Cardiac septum (tissue), 1 donor: ENCODE results near the gene GLCE. TPM values are rescaled to one million over a fixed set of nuclear protein-coding genes. Genes with fewer than 3 reads are reported as not detected.
"Not testable (repeated sequence)": the region's sequence is repeated elsewhere in the genome, so short reads cannot be mapped to it uniquely, and the experiment has no call there.

Source experiments
- DNase-seq: peaks from one replicate; pipeline ENCODE4 v3.0.0-alpha.2; 2020; ENCODE audit warnings: low spot score
- intact Hi-C: fragments of 100-400 bp; cut with DNase I; formaldehyde crosslinking; loops from one replicate; pipeline ENCODE4 v1.14.0; 2022
- total RNA-seq: library from RNA; stranded (reverse); fragmentation: NEBNext Ultra II Directional; extraction: Animal tissue kit (Norgen Biotek cat#: 25700); gene quantifications from one replicate; pipeline ENCODE4 v1.2.1, GENCODE V29; 2021
- donor health status: DM: no; HTN: no; CAD: no.

Gene GLCE
- total RNA-seq, 1 donor from 2014 or later: 6.2 TPM

DNA sequence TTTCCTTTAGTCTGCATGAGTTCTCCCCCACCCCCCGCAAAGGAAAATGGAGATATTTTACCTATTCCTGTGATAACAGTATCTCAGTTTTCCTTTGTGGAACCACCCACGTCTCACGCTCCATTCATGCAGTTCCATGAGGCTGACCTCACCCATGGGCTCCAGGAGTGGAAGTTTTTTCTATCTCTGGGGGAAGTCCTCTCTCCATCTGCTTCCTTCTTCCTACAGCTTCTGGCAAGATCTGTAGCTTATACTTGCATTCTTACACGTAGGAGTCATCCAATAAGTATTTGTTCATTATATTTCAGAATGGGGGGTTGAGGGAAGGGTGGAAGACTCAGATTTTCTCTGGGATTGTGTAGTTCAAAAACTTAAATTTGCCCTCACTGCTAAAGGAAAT, 5.8 kb upstream of the GLCE start:
- intact Hi-C loops: no loop called here

DNA sequence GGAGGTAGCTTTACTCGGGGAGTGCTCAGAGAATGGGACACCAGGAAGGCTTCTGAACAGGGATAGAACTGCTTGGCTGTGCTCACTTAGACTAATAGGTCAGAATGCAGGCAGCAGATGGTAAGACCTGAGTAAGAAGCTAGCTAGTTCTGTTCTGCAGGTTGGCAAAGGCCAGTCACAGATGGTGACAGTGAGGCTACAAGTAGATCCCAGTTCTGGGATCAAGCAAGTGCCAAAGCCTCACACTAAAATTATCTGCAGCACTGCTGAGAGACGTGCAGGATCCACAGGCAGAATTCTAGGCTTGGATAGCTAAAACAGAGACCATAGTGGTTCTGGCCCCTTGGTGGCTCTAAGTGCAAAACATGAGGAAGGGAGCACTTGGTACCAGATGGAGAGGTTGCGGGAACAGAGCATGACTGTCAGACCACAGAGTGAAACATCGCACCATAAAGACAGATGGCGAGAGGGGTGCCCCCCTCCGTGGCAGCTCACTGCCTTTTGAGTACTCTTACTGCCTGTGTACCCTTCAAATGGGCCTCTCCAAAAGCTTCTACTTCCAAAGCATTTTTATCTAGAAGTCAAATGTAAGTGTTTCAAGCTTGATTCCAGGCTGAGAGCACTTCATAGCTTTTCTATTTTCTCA, 3.6 kb upstream of the GLCE start:
- DNase-seq: no peak
- intact Hi-C loops: no loop called here

More for the DNA sequence above, 5.8 kb upstream of the GLCE start:
- no peak for DNase-seq

GRCh38 chr15:69158201-69158842, 2.1 kb upstream of the GLCE start:
- DNase-seq: no peak
- intact Hi-C loops: no loop called here

GRCh38 chr15:69158843-69159240, 1.6 kb upstream of the GLCE start:
- no peak for DNase-seq
- intact Hi-C loops: no loop called here

GRCh38 chr15:69159805-69160140, 662 bp upstream of the GLCE start:
- intact Hi-C loops: loop anchor here (5.0 kb wide), 2 partner anchors 97 to 108 kb away; no protein-coding TSS in a partner anchor
- DNase-seq: no peak

GRCh38 chr15:69161079-69161877, 843 bp downstream of the GLCE start:
- no peak for DNase-seq

GRCh38 chr15:69161878-69162213, 1.4 kb downstream of the GLCE start:
- intact Hi-C loops: loop anchor here (5.0 kb wide), 2 partner anchors 100 to 105 kb away; no protein-coding TSS in a partner anchor
- no peak for DNase-seq

More at GRCh38 chr15:69161079-69161877, 843 bp downstream of the GLCE start:
- intact Hi-C loops: loop anchor here (5.0 kb wide), 2 partner anchors 99 to 106 kb away; no protein-coding TSS in a partner anchor

DNA sequence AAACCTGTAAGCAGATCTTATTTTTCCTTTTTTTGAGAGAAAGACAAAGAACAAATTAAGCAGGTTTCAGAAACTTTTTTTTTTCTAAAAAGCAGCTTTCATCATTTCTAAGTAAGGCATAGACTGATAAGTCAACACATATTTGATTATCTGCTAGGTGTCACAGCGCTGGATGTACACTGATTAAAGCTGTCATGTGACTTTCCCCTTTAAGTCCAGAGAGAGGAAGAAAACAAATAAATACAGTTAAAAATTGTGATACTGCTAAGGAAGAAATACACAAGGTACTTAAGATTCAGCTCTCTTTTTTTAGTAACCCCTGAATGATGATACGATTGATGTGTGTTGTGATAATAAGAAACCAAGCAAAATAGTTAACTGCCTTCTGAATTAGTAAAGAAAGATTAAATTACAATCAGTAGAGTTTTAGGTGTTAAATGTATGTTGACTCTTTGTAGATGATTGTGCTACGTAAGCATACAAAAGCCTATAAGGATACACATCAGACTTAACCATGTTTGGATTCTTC, 2.8 kb downstream of the GLCE start:
- intact Hi-C loops: loop anchor here (5.0 kb wide), 2 partner anchors 101 to 104 kb away; no protein-coding TSS in a partner anchor
- no peak for DNase-seq

- no peak for DNase-seq
- intact Hi-C loops: loop anchor here (5.0 kb wide), 2 partner anchors 102 to 103 kb away; no protein-coding TSS in a partner anchor
These were observed 4.6 kb downstream of the GLCE start for GRCh38 chr15:69164807-69165636.

DNA sequence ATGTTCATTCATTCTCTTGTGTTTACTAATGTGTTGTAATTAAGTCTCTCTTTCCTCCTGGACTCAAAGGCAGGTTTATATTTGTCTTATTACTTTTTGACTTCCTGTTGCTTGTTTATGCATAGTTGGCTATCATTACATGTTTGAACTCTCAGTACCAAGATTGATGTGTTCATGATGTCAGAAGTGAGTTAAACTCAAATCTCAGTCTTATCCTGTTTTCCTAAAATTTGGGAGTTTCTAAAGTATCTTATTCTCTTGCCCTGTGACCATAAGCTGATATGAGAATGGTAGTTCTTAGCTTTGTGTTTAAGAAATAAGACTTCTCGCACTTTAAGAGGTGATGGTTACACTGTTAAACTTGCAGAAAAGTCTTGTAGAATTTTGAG, 5.2 kb downstream of the GLCE start:
- intact Hi-C loops: no loop called here
- DNase-seq: no peak

DNA sequence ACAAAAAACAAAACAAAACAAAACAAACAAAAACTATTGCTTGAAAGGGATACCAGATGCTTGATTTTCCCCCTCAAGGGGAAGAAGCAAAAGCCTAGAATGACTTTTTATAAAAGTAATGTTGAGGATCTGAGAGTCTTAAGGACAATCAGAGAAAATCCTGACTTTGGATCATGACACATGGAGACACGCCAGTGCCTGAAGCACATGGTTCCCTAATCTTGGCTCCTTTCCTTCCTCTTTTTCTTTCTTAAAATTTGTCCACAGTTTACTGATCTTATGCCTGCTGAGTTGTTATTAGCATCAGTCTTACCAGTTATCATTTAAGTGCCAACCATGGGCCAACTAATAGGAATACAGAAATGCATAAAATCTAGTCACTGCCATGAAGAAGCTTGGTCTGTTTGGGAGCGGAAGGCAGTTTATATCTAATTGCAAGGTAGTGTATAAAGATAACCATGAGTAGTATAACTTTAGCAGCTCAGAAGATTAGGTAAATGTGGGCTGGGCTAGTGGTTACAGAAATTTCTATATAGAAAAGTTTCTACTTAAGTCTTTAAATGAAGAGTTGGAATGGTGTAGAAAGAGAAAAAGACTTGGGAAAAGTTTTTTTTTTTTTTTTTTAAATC, 6.9 kb downstream of the GLCE start:
- DNase-seq: no peak
- intact Hi-C loops: no loop called here

GRCh38 chr15:69168361-69168760, 7.9 kb downstream of the GLCE start:
- DNase-seq, intact Hi-C loops: not testable (repeated sequence)

- DNase-seq, intact Hi-C loops: not testable (repeated sequence)
These were observed 9.1 kb downstream of the GLCE start for GRCh38 chr15:69169540-69169939.

DNA sequence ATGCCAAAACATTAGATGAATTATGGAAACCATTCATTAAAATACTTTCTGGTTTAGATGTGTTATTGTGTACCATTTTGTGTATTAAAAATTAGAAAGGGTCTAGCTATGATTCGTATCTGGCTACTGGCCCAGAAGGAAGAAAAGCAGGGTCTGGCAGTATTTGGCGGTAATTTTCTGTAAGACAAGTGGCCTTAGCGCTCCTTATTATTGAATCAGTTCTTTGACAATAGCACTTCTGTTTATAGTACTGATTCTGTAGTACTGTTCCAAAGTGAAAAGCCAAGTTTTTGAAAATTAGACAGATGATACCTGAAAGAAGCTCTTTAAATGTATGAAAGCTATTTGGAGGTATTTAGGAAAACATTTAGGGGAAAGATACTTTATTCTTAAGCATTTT, 10.2 kb downstream of the GLCE start:
- intact Hi-C loops: no loop called here
- DNase-seq: no peak

DNA sequence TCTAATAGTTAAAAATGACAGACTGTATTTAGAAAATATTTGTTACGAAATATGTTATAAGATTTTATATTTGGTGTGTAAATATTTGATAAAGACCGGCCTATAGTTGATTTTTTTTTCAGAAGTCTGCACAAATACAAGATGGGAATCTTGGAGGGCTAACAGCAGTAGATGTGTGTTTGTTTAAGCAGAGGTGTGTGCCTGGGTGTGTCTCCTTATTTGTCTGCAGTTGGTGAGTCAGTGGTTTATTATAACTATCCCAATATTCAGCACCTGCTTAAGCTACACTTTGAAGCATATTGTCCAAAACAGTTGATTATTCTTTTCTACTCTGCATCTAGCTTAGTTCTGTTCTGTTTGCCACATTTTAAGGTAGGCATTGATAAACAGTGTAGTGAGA, 12.4 kb downstream of the GLCE start:
- no peak for DNase-seq
- intact Hi-C loops: no loop called here

DNA sequence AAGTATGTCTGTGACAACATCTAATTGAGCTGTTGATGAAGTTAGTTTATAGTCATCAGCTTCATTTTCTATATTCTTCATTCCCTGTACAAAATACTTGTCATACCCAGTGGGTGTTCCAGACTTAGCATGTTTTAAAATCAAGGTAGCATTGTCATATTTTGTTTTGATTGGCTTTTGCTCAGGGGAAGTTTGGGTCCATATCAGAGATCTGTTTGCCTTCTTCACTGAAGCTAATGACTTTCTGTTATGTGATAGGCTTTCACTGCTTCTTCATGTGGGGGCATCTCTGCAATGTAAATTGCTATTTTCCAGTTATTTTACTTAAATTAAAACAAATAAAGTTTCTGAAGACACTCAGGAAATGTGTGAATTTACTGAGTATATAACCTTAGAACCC, 15.1 kb downstream of the GLCE start:
- intact Hi-C loops: no loop called here
- no peak for DNase-seq

DNA sequence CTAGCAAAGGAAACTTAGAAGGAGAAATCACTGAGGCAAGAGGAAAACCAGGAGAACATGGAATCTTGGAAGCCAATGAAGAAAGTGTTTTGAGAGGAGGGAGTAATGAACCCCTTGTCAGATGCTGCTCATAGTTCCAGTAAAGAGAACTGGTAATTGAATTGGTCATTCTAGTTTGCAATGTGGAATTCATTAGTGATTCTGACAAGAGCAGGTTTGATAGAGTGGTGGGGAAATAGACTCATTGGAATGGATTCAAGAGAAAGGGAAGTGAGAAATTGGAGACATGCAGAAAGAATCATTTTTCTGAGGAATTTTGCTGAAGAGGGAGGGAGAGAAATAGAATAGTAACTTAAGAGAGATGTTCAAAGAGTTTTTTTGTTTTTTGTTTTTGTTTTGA, 21.0 kb downstream of the GLCE start:
- intact Hi-C loops: no loop called here

DNA sequence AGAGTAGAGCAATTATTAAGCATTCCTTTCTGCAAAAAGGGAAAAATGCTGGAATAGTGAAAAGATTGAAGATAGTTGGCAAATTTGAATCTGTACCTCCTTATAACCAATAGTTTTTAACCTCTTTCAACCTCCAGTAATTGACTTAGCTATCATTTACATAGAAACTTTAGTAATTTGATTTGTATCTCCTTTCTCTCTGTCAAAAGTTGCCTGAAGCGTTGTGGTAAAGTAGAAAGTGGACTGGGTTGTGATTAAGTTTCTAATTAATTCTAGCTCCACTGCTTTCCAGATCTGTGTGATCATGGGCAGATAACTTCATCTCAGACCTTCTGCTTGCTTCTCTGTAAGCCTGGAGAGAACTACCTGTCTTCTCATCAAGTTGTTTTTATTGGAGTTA, 24.8 kb downstream of the GLCE start:
- no peak for DNase-seq
- intact Hi-C loops: no loop called here

More for the DNA sequence above, 21.0 kb downstream of the GLCE start:
- no peak for DNase-seq

DNA sequence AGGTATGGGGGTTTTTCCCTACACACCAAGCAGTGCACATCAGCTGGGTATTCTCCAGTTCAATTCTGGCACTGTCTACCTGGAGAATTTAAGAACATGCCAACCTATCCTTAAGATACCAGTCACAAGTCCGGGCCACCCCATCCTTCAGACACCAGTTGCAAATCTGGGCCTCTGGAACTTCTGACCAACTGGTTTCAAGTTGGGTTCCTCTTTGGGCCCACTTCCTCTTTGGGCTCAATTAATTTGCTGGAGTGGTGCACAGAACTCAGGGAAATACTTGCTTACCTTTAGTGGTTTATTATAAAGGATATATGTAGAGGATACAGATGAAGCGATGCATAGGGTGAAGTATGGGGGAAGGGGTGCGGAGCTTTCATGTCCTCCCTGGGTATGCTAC, 25.3 kb downstream of the GLCE start:
- no peak for DNase-seq
- intact Hi-C loops: no loop called here
